Motor neuron (in vitro differentiated cells): ENCODE measurements around the gene CELA1. TPM values are rescaled to one million over a fixed set of nuclear protein-coding genes. Genes with fewer than 3 reads are reported as not detected.
"Not testable (repeated sequence)": the region's sequence is repeated elsewhere in the genome, so short reads cannot be mapped to it uniquely, and the experiment has no call there.

Experiments
- ATAC-seq, 8 experiments: fragments of 200-7000 bp; cut with Tn5 transposase; replicated peaks in 6 of 8; 2 replicates each; pipeline ENCODE4 v1.8.0; 2021; ENCODE audit warnings: mild to moderate bottlenecking in 8 of 8, moderate library complexity in 8 of 8
- H3K27ac ChIP-seq, 2 donors: fragments of 250-450 bp; sonication (Bioruptor Pico); 2 replicates each; pipeline ENCODE4 v1.9.0; 2021; ENCODE audit warnings: antibody characterized with exemption in 2 of 2, mild to moderate bottlenecking in 2 of 2, moderate library complexity in 1 of 2
- H3K4me1 ChIP-seq, 2 donors: fragments of 250-450 bp; sonication (Bioruptor Pico); replicated peaks in 1 of 2; 2 replicates each; pipeline ENCODE4 v1.6.1; 2021; ENCODE audit warnings: antibody characterized with exemption in 2 of 2, mild to moderate bottlenecking in 2 of 2, moderate library complexity in 1 of 2
- H3K4me3 ChIP-seq, 5 donors: fragments of 250-450 bp; sonication (Bioruptor Pico); 2 replicates each; pipeline ENCODE4 v1.9.0; 2021; ENCODE audit warnings: antibody characterized with exemption in 5 of 5, mild to moderate bottlenecking in 5 of 5, moderate library complexity in 4 of 5
- WGBS, 10 experiments: fragments of 450-650 bp; shearing (Covaris generic); methylation state at CpG; one replicate each; pipeline ENCODE4 v1.0.0; 2022; 5-methylcytosine and 5-hydroxymethylcytosine counted together
- in situ Hi-C, 9 experiments: fragments of 400-800 bp; cut with MboI; loops; one replicate each; pipeline ENCODE4 v1.15.0; 2021; ENCODE audit warnings: low sequenced_read_pairs in 9 of 9, low pct_unique_long_range_greater_than_20kb in 2 of 9; ENCODE audit not compliant: unreplicated experiment in 9 of 9
- total RNA-seq, 8 experiments: library from RNA; unstranded; fragments of 300-600 nt; gene quantifications; 2 replicates each; pipeline versions ENCODE4 v1.2.3 to v1.2.4, GENCODE V29; 2022

CELA1 gene
- total RNA-seq, 8 experiments from 2014 or later, result not detected

- 0 to 63% (median 48%) methylated on average over 1 to 9 of the region's 11 CpGs; no CpG with 5 or more reads in 3 of the 10 experiments for WGBS, 10 experiments
- no peak overlapping the region for H3K27ac ChIP-seq
- no peak overlapping the region for H3K4me3 ChIP-seq
- ATAC-seq, result peak in 6 of 8 experiments; percentile 36 to 82 (median 66)
- in situ Hi-C loops, result no loop called here
- no peaks in the 10 kb centered on the region for H3K4me1 ChIP-seq
These were observed 5.5 kb upstream of the CELA1 start for GRCh38 chr12:51351913-51352532.

- no peak overlapping the region for H3K27ac ChIP-seq
- 38 to 100% (median 82%) methylated on average over 1 to 4 of the region's 5 CpGs; no CpG with 5 or more reads in 1 of the 10 experiments for WGBS, 10 experiments
- ATAC-seq, result no peak
- H3K4me3 ChIP-seq, result no peak overlapping the region
- in situ Hi-C loops, result loop anchor here in 6 of 9 experiments (10.0 to 25.0 kb wide), 6 partner anchors 84 to 537 kb away; partner anchors contain the start of genes TMPRSS12 (in 2 of the 6), CSRNP2 (in 1 of the 6), LETMD1 (in 1 of the 6) and SLC11A2 (in 1 of the 6)
- no peaks in the 10 kb centered on the region for H3K4me1 ChIP-seq
These were observed 2.5 kb upstream of the CELA1 start for GRCh38 chr12:51349026-51349425.

GRCh38 chr12:51348116-51348515 is 1.6 kb upstream of the CELA1 start:
- ATAC-seq, result no peak
- Histone ChIP-seq H3K4me3 (no peak overlapping the region), H3K27ac (no peak overlapping the region), H3K4me1 (no peaks in the 10 kb centered on the region)
- 75 to 100% (median 95%) methylated on average over 1 to 4 of the region's 4 CpGs; no CpG with 5 or more reads in 5 of the 10 experiments for WGBS, 10 experiments
- in situ Hi-C loops, result loop anchor here in 6 of 9 experiments (10.0 to 25.0 kb wide), 6 partner anchors 83 to 536 kb away; partner anchors contain the start of genes TMPRSS12 (in 2 of the 6), CSRNP2 (in 1 of the 6), LETMD1 (in 1 of the 6) and SLC11A2 (in 1 of the 6)

- H3K4me1 ChIP-seq, result peaks cover 2 to 4% of the 10 kb centered on the region in 2 donors
- ATAC-seq, result peak in 1 of 8 experiments; percentile 19
- no peak overlapping the region for H3K4me3 ChIP-seq
- H3K27ac ChIP-seq, result no peak overlapping the region
- in situ Hi-C loops, result loop anchor here in 6 of 9 experiments (10.0 to 25.0 kb wide), 6 partner anchors 81 to 533 kb away; partner anchors contain the start of genes TMPRSS12 (in 2 of the 6), CSRNP2 (in 1 of the 6), LETMD1 (in 1 of the 6) and SLC11A2 (in 1 of the 6)
- WGBS, 10 experiments, result 40 to 83% (median 80%) methylated on average over 1 to 5 of the region's 7 CpGs; no CpG with 5 or more reads in 5 of the 10 experiments
These were observed 798 bp downstream of the CELA1 start for GRCh38 chr12:51345681-51346080.

- Histone ChIP-seq H3K27ac (no peak overlapping the region), H3K4me1 (peaks cover 2 to 4% of the 10 kb centered on the region in 2 donors), H3K4me3 (no peak overlapping the region)
- no peak for ATAC-seq
- in situ Hi-C loops, result loop anchor here in 6 of 9 experiments (10.0 to 25.0 kb wide), 6 partner anchors 78 to 531 kb away; partner anchors contain the start of genes TMPRSS12 (in 2 of the 6), CSRNP2 (in 1 of the 6), LETMD1 (in 1 of the 6) and SLC11A2 (in 1 of the 6)
- 83 to 100% (median 92%) methylated on average over 1 to 2 of the region's 2 CpGs; no CpG with 5 or more reads in 3 of the 10 experiments for whole genome bisulfite sequencing, 10 experiments
These were observed 3.3 kb downstream of the CELA1 start for GRCh38 chr12:51343201-51343600.

- peaks cover 2 to 4% of the 10 kb centered on the region in 2 donors for H3K4me1 ChIP-seq
- in situ Hi-C loops, result loop anchor here in 6 of 9 experiments (10.0 to 25.0 kb wide), 6 partner anchors 78 to 530 kb away; partner anchors contain the start of genes TMPRSS12 (in 2 of the 6), CSRNP2 (in 1 of the 6), LETMD1 (in 1 of the 6) and SLC11A2 (in 1 of the 6)
- no peak overlapping the region for H3K27ac ChIP-seq
- 94 to 100% (median 100%) methylated on average over 1 to 7 of the region's 10 CpGs; no CpG with 5 or more reads in 4 of the 10 experiments for WGBS, 10 experiments
- ATAC-seq, result no peak
- H3K4me3 ChIP-seq, result no peak overlapping the region
These were observed 4.1 kb downstream of the CELA1 start for GRCh38 chr12:51342416-51342815.

GRCh38 chr12:51341251-51342007 is 5.0 kb downstream of the CELA1 start:
- in situ Hi-C loops, result loop anchor here in 6 of 9 experiments (10.0 to 25.0 kb wide), 6 partner anchors 77 to 529 kb away; partner anchors contain the start of genes TMPRSS12 (in 2 of the 6), CSRNP2 (in 1 of the 6), LETMD1 (in 1 of the 6) and SLC11A2 (in 1 of the 6)
- no peak overlapping the region for H3K27ac ChIP-seq
- H3K4me1 ChIP-seq, result peaks cover 2 to 4% of the 10 kb centered on the region in 2 donors
- no peak overlapping the region for H3K4me3 ChIP-seq
- 0 to 83% (median 29%) methylated on average over 1 to 8 of the region's 9 CpGs for WGBS, 10 experiments
- ATAC-seq, result peak; percentile 82 to 98 (median 96)

GRCh38 chr12:51339750-51340149 is 6.7 kb downstream of the CELA1 start:
- in situ Hi-C loops, result loop anchor here in 6 of 9 experiments (10.0 to 25.0 kb wide), 6 partner anchors 75 to 527 kb away; partner anchors contain the start of genes TMPRSS12 (in 2 of the 6), CSRNP2 (in 1 of the 6), LETMD1 (in 1 of the 6) and SLC11A2 (in 1 of the 6)
- ATAC-seq, result no peak
- Histone ChIP-seq H3K4me1 (peaks cover 2 to 4% of the 10 kb centered on the region in 2 donors), H3K4me3 (no peak overlapping the region), H3K27ac (no peak overlapping the region)
- 33 to 100% (median 100%) methylated on average over 1 to 3 of the region's 6 CpGs; no CpG with 5 or more reads in 3 of the 10 experiments for WGBS, 10 experiments

GRCh38 chr12:51337336-51337735 is 9.1 kb downstream of the CELA1 start:
- in situ Hi-C loops, result loop anchor here in 6 of 9 experiments (25.0 kb wide), 5 partner anchors 225 to 525 kb away; partner anchors contain the start of genes TMPRSS12 (in 2 of the 6), CSRNP2 (in 1 of the 6), LETMD1 (in 1 of the 6) and SLC11A2 (in 1 of the 6)
- not testable (repeated sequence) for ATAC-seq, H3K4me3 ChIP-seq, H3K27ac ChIP-seq, H3K4me1 ChIP-seq

GRCh38 chr12:51335931-51336330 is 10.5 kb downstream of the CELA1 start:
- WGBS, 10 experiments, result 67 to 100% (median 94%) methylated on average over 1 to 2 of the region's 2 CpGs; no CpG with 5 or more reads in 5 of the 10 experiments
- no peak for ATAC-seq
- in situ Hi-C loops, result loop anchor here in 6 of 9 experiments (25.0 kb wide), 5 partner anchors 224 to 524 kb away; partner anchors contain the start of genes TMPRSS12 (in 2 of the 6), CSRNP2 (in 1 of the 6), LETMD1 (in 1 of the 6) and SLC11A2 (in 1 of the 6)
- H3K27ac ChIP-seq, result no peak overlapping the region
- peaks cover 0 to under 1% of the 10 kb centered on the region in 2 donors for H3K4me1 ChIP-seq
- no peak overlapping the region for H3K4me3 ChIP-seq

- no peak overlapping the region for H3K4me3 ChIP-seq
- no peak for ATAC-seq
- in situ Hi-C loops, result loop anchor here in 6 of 9 experiments (25.0 kb wide), 5 partner anchors 222 to 522 kb away; partner anchors contain the start of genes TMPRSS12 (in 2 of the 6), CSRNP2 (in 1 of the 6), LETMD1 (in 1 of the 6) and SLC11A2 (in 1 of the 6)
- H3K4me1 ChIP-seq, result no peaks in the 10 kb centered on the region
- H3K27ac ChIP-seq, result no peak overlapping the region
- WGBS, 10 experiments, result 70 to 100% (median 83%) methylated on average over 1 to 3 of the region's 4 CpGs; no CpG with 5 or more reads in 5 of the 10 experiments
These were observed 11.7 kb downstream of the CELA1 start for GRCh38 chr12:51334764-51335163.

GRCh38 chr12:51333536-51333935 is 12.9 kb downstream of the CELA1 start:
- Histone ChIP-seq H3K4me3 (no peak overlapping the region), H3K27ac (no peak overlapping the region), H3K4me1 (no peaks in the 10 kb centered on the region)
- in situ Hi-C loops, result loop anchor here in 6 of 9 experiments (25.0 kb wide), 5 partner anchors 221 to 521 kb away; partner anchors contain the start of genes TMPRSS12 (in 2 of the 6), CSRNP2 (in 1 of the 6), LETMD1 (in 1 of the 6) and SLC11A2 (in 1 of the 6)
- WGBS, 10 experiments, result 33 to 92% (median 61%) methylated on average over 2 to 5 of the region's 6 CpGs; no CpG with 5 or more reads in 2 of the 10 experiments
- no peak for ATAC-seq
